Stimulated activated CD4-positive, alpha-beta T cell treated with anti-CD3 and anti-CD28 coated beads, TNF-alpha, amount 100 ng/mL, for 48 hours (primary cell): ENCODE measurements around the gene LRRC57.

Experiments
- DNase-seq, 3 donors: peaks; one replicate each; pipeline ENCODE4 v3.0.0-alpha.2; 2020; ENCODE audit warnings: low read depth in 3 of 3

The LRRC57 gene

GRCh38 chr15:42491539-42492225 is 56.9 kb downstream of the LRRC57 start:
- no peak for DNase-seq

- DNase-seq: peak; percentile 71 to 77 (median 75)
These were observed 57.7 kb downstream of the LRRC57 start, which contains the start of gene ZNF106 for GRCh38 chr15:42490671-42491538. Gene ZNF106, minus strand, starts transcription at chr15:42491141. Its CDS starts 18,852 bp downstream, at chr15:42472289.

- no peak for DNase-seq
These were observed 58.3 kb downstream of the LRRC57 start for GRCh38 chr15:42490291-42490670.
